Testis (tissue), 3 donors: ENCODE results near the gene SLC12A1. TPM values are rescaled to one million over a fixed set of nuclear protein-coding genes. Genes with fewer than 3 reads are reported as not detected.

Source experiments
- polyA plus RNA-seq: library from polyadenylated mRNA; stranded (reverse); fragments of 350-450 nt; fragmentation: Illumina TruSeq; extraction: RNeasy Lipid Tissue Mini Kit (QIAGEN cat#74804); gene quantifications from one replicate; pipeline ENCODE4 v1.2.3, GENCODE V29; 2014; ENCODE audit warnings: low read depth, low replicate concordance; ENCODE audit not compliant: insufficient read depth
- small RNA-seq, 2 donors: library from RNA; depleted of rRNA; stranded (forward); fragments of <200 nt; gene quantifications; one replicate each; pipeline ENCODE3, GENCODE V24; 2016
- total RNA-seq, 2 donors: library from RNA; depleted of rRNA; stranded (reverse); fragments of >200 nt; gene quantifications; one replicate each; pipeline ENCODE4 v1.2.3, GENCODE V29; 2016

The SLC12A1 gene
- total and polyA plus RNA-seq, 3 donors from 2014 or later = 0.55 to 1.2 (median 0.62) TPM

Small RNAs within 50 kb of the gene (small RNA-seq; reads per million reads assigned to genes)
- gene RF00019 = 0 reads per million in 2 donors

Other genes starting within 250 kb of the SLC12A1 start
- gene SLC24A5, start 85.3 kb upstream of the SLC12A1 start, total RNA-seq = under 1 TPM in 1 of 2 donors, not detected in 1; 0.63 TPM
- 1.8 TPM for gene SLC24A5, start 85.3 kb upstream of the SLC12A1 start, polyA plus RNA-seq
- gene MYEF2, start 28.0 kb upstream of the SLC12A1 start, total RNA-seq = 10 to 100 TPM; 69.9 to 93.8 TPM
- 69.3 TPM for gene MYEF2, start 28.0 kb upstream of the SLC12A1 start, polyA plus RNA-seq
- 1 to 10 TPM in 1 of 2 donors, under 1 TPM in 1; 0.25 to 1.0 TPM for gene CTXN2, start 14.6 kb upstream of the SLC12A1 start, total RNA-seq
- gene CTXN2, start 14.6 kb upstream of the SLC12A1 start, polyA plus RNA-seq = 1.6 TPM
- 10 to 100 TPM; 76.1 to 95.4 TPM for gene DUT, start 125.1 kb downstream of the SLC12A1 start, total RNA-seq
- 72.9 TPM for gene DUT, start 125.1 kb downstream of the SLC12A1 start, polyA plus RNA-seq